HL-60 (cell line): ENCODE results near the gene NT5E.

Source experiments
- CTCF ChIP-seq: IDR thresholded peaks from one replicate; pipeline ENCODE4 v1.5.1; 2011; ENCODE audit warnings: low read length, control low read depth, inconsistent platforms; ENCODE audit not compliant: insufficient read depth
- GABPA ChIP-seq: IDR thresholded peaks from 2 replicates; pipeline ENCODE4 v1.6.1; 2012; ENCODE audit warnings: low read depth
- POLR2AphosphoS5 ChIP-seq: IDR thresholded peaks from 2 replicates; pipeline ENCODE4 v1.6.1; 2012; ENCODE audit warnings: low read depth
- REST ChIP-seq: IDR thresholded peaks from 2 replicates; pipeline ENCODE4 v1.6.1; 2012; ENCODE audit warnings: low read depth; ENCODE audit not compliant: insufficient replicate concordance
- SPI1 ChIP-seq: IDR thresholded peaks from 2 replicates; pipeline ENCODE4 v1.6.1; 2012; ENCODE audit warnings: low read depth, mild to moderate bottlenecking, borderline replicate concordance

GRCh38 chr6:85460921-85461797 lies 11.3 kb downstream of the NT5E start:
- TF ChIP-seq CTCF = no peak
- no peak for TF ChIP-seq GABPA
- no peak for TF ChIP-seq POLR2AphosphoS5
- TF ChIP-seq REST = no peak
- TF ChIP-seq SPI1 = no peak
